K562 (cell line): ENCODE results near the gene MED31. TPM values are rescaled to one million over a fixed set of nuclear protein-coding genes. Genes with fewer than 3 reads are reported as not detected.
A peak's percentile ranks its signal among the peaks of the same experiment; 100 is the strongest.

Source experiments
- ATAC-seq: fragments of 200-7000 bp; cut with Tn5 transposase; 3 replicates; pipeline ENCODE4 v1.9.1; 2020; ENCODE audit warnings: moderate library complexity
- BruUV-seq: library from RNA; stranded (reverse); fragments of 400-500 nt; replicated peaks from 2 replicates; lab custom pipeline; 2021; lab: Mats Ljungman, UMichigan
- CTCF ChIA-PET: fragments of 300-600 bp; formaldehyde crosslinking; extraction: SDS; loops from one replicate; lab custom pipeline; 2021; ENCODE audit warnings: low intra/inter-chr PET ratio; lab: Yijun Ruan, JAX
- POLR2A ChIA-PET: fragments of 300-600, 350-650 bp; sonication (Branson Sonifier 250); formaldehyde crosslinking; extraction: SDS; loops from one replicate; lab custom pipeline; 2021; ENCODE audit warnings: antibody characterized with exemption, inconsistent platforms; lab: Yijun Ruan, JAX
- DNase-seq, 4 experiments: peaks; one replicate each; pipeline versions ENCODE4 v3.0.0 to v3.0.0-alpha.2; 2011 to 2018; ENCODE audit warnings: low spot score in 3 of 4, mixed read lengths in 3 of 4; ENCODE audit errors: extremely low read depth in 1 of 4
- FAIRE-seq: peaks from 2 replicates; lab custom pipeline; 2011; peaks lifted over from hg19 to GRCh38; lab: Jason Lieb, UNC
- H2AFZ ChIP-seq: 2 replicates; pipeline ENCODE4 v1.6.0; 2011; ENCODE audit warnings: low read depth, low read length, control low read depth, inconsistent platforms
- H3K27ac ChIP-seq: fragments of 200-600 bp; 3 replicates; pipeline ENCODE4 v1.8.0; 2011; ENCODE audit warnings: low read depth, mild to moderate bottlenecking, control low read depth, inconsistent platforms, low read length, moderate library complexity, mixed read lengths; ENCODE audit errors: extremely low read depth
- H3K27me3 ChIP-seq, 2 experiments: fragments of 300-600 bp in 1 of 2; 2 replicates in 1 of 2; 3 replicates in 1 of 2; pipeline versions ENCODE4 v1.6.0 to v1.8.0; 2011; ENCODE audit warnings: inconsistent platforms in 2 of 2, low read length in 2 of 2, mild to moderate bottlenecking in 1 of 2, mixed read lengths in 1 of 2, moderate library complexity in 1 of 2; ENCODE audit not compliant: control insufficient read depth in 2 of 2, insufficient read depth in 2 of 2
- H3K36me3 ChIP-seq: fragments of 300-600 bp; 3 replicates; pipeline ENCODE4 v1.8.0; 2011; ENCODE audit warnings: mild to moderate bottlenecking, low read length, inconsistent platforms; ENCODE audit not compliant: control insufficient read depth, insufficient read depth
- H3K4me1 ChIP-seq, 2 experiments: fragments of 200-600 bp in 1 of 2; replicated peaks in 1 of 2; 2 replicates in 1 of 2; 3 replicates in 1 of 2; pipeline versions ENCODE4 v1.5.1 to v1.8.0; 2011; ENCODE audit warnings: inconsistent platforms in 2 of 2, low read length in 2 of 2, mild to moderate bottlenecking in 1 of 2, mixed read lengths in 1 of 2, moderate library complexity in 1 of 2; ENCODE audit not compliant: control insufficient read depth in 2 of 2, insufficient read depth in 2 of 2
- H3K4me2 ChIP-seq: 2 replicates; pipeline ENCODE4 v1.6.1; 2011; ENCODE audit warnings: low read length, control low read depth, inconsistent platforms, mixed read lengths; ENCODE audit not compliant: insufficient read depth
- H3K4me3 ChIP-seq: fragments of 200-600 bp; sonication (generic), shearing (Covaris generic); 2 replicates; pipeline ENCODE4 v1.5.1; 2016; ENCODE audit warnings: control low read depth, inconsistent platforms
- H3K79me2 ChIP-seq: fragments of 200-600 bp; 3 replicates; pipeline ENCODE4 v1.8.0; 2011; ENCODE audit warnings: low read length, inconsistent platforms; ENCODE audit not compliant: control insufficient read depth, insufficient read depth
- H3K9ac ChIP-seq, 2 experiments: 2 replicates each; pipeline versions ENCODE4 v1.6.0 to v1.6.1; 2011; ENCODE audit warnings: low read depth in 2 of 2, low read length in 2 of 2, control low read depth in 1 of 2, inconsistent platforms in 1 of 2, mild to moderate bottlenecking in 1 of 2, mixed read lengths in 1 of 2; ENCODE audit not compliant: insufficient read depth in 1 of 2
- H3K9me1 ChIP-seq: one replicate; pipeline ENCODE4 v1.6.0; 2011; ENCODE audit warnings: inconsistent platforms, mild to moderate bottlenecking, low read length, moderate library complexity; ENCODE audit not compliant: control insufficient read depth, insufficient read depth
- H3K9me3 ChIP-seq: replicated peaks from 2 replicates; pipeline ENCODE4 v1.5.1; 2011; ENCODE audit warnings: low read depth, low read length, inconsistent platforms; ENCODE audit not compliant: control insufficient read depth, insufficient read depth
- H4K20me1 ChIP-seq: replicated peaks from 2 replicates; pipeline ENCODE4 v1.6.1; 2011; ENCODE audit warnings: low read length, inconsistent platforms, mixed read lengths; ENCODE audit not compliant: control insufficient read depth, insufficient read depth
- CBFA2T3 ChIP-seq: fragments of 450-650 bp; IDR thresholded peaks from 2 replicates; pipeline ENCODE4 v1.6.1; 2017
- CSDE1 ChIP-seq, 2 experiments: fragments of 450-650 bp; IDR thresholded peaks; 2 replicates each; pipeline ENCODE4 v1.6.1; 2016; ENCODE audit warnings: mild to moderate bottlenecking in 1 of 2
- CTBP1 ChIP-seq: fragments of 450-650 bp; IDR thresholded peaks from 2 replicates; pipeline ENCODE4 v1.6.1; 2016; ENCODE audit warnings: borderline replicate concordance
- ILF3 ChIP-seq: fragments of 450-650 bp; IDR thresholded peaks from 2 replicates; pipeline ENCODE4 v1.6.1; 2018; ENCODE audit warnings: antibody characterized with exemption, mild to moderate bottlenecking, moderate library complexity, borderline replicate concordance
- ZNF518B ChIP-seq: fragments of 250-450 bp; sonication (Bioruptor Pico); IDR thresholded peaks from 2 replicates; pipeline ENCODE4 v1.5.0; 2021; ENCODE audit warnings: mild to moderate bottlenecking, moderate library complexity
- WGBS: fragments of 100-300 bp; shearing (Covaris generic); methylation state at CpG from one replicate; pipeline ENCODE4 v1.1.6; 2016; ENCODE audit warnings: low coverage, mixed read lengths; ENCODE audit not compliant: insufficient coverage; ENCODE audit errors: missing lambda C conversion rate; 5-methylcytosine and 5-hydroxymethylcytosine counted together
- in situ Hi-C: fragments of 300-500 bp; cut with MboI; formaldehyde crosslinking; loops from 4 replicates; pipeline ENCODE4 v1.15.0; 2018; ENCODE audit warnings: inconsistent platforms, mixed read lengths
- intact Hi-C: fragments of 100-400 bp; cut with micrococcal nuclease; formaldehyde crosslinking; loops from 2 replicates; pipeline ENCODE4 v1.14.2; 2022
- polyA plus RNA-seq, 8 experiments: library from polyadenylated mRNA; depleted of rRNA in 4 of 8; stranded (reverse) in 5 of 8; unstranded in 3 of 8; fragments of >200 nt; fragmentation: Nextera tagmentation in 2 of 8; fragmentation: Illumina TruSeq in 1 of 8; extraction: Ambion mirVana in 2 of 8; extraction: Trizol in 1 of 8; gene quantifications; 2 replicates each; pipeline versions ENCODE4 v1.2.1 to v1.2.3, GENCODE V29; 2011 to 2014; ENCODE audit warnings: inconsistent platforms in 1 of 8, missing spikeins in 1 of 8
- total RNA-seq, 7 experiments: library from RNA; depleted of rRNA in 6 of 7; stranded (reverse); fragments of >200 nt in 6 of 7; fragmentation: Illumina TruSeq in 2 of 7; extraction: Trizol in 2 of 7; gene quantifications; 2 replicates each; pipeline versions ENCODE4 v1.2.1 to v1.2.3, GENCODE V29; 2011 to 2021; ENCODE audit warnings: low replicate concordance in 1 of 7

Gene MED31
- total and polyA plus RNA-seq, 9 of the 15 experiments (the other 6 are each of a cell fraction or from before 2014, with no cell fraction given): 6.4 to 39.9 (median 14.6) TPM

GRCh38 chr17:6676802-6677157 lies 25.4 kb upstream of the MED31 start (continued):
- TF ChIP-seq ZNF518B (CRISPR knock-in tag): no peak

GRCh38 chr17:6675201-6675825 lies 23.9 kb upstream of the MED31 start:
- peaks cover 9 to 48% of the 10 kb centered on the region in 2 experiments; a peak in 4 of 5 replicates for H3K27me3 ChIP-seq
- no peaks in the 10 kb centered on the region; a peak in 1 of 5 replicates for H3K4me1 ChIP-seq
- intact Hi-C loops: no loop called here
- no peaks in the 10 kb centered on the region for H3K36me3 ChIP-seq
- no peaks in the 10 kb centered on the region for H3K9me1 ChIP-seq
- ATAC-seq: no peak; the same call in 2 of the 3 replicates
- in situ Hi-C loops: no loop called here
- no peak overlapping the region for H2AFZ ChIP-seq
- no peaks in the 10 kb centered on the region for H4K20me1 ChIP-seq
- WGBS: 2% methylated on average over 9 of the region's 11 CpGs
- DNase-seq: peak; percentile 13 to 28 (median 26)
- no TSS peak for BruUV-seq
- no peak for FAIRE-seq
- no peak overlapping the region for H3K9ac ChIP-seq
- no peaks in the 10 kb centered on the region for H3K9me3 ChIP-seq
- no peak overlapping the region for H3K27ac ChIP-seq
- no peak for TF ChIP-seq CSDE1 (IDR thresholded peaks at IDR 0.05)
- peak; percentile 20; the same call in 1 of the 2 replicates for TF ChIP-seq CTBP1
- TF ChIP-seq CBFA2T3: 0 out of 2 replicates have a peak, but pooled peaks have one; percentile 22
- no peak for TF ChIP-seq ILF3
- H3K79me2 ChIP-seq: no peaks in the 10 kb centered on the region
- POLR2A ChIA-PET: no interaction called here
- CTCF ChIA-PET: no interaction called here
- no peak overlapping the region for H3K4me2 ChIP-seq
- H3K4me3 ChIP-seq: no peak overlapping the region
